HCT116 (cell line): ENCODE measurements around the gene SMYD3.

Experiments used
- CBX3 ChIP-seq: IDR thresholded peaks from 2 replicates; pipeline ENCODE4 v1.6.1; 2012; ENCODE audit warnings: low read depth
- CEBPB ChIP-seq: IDR thresholded peaks from 2 replicates; pipeline ENCODE4 v1.6.1; 2012; ENCODE audit warnings: low read depth
- EGR1 ChIP-seq: IDR thresholded peaks from 2 replicates; pipeline ENCODE4 v1.6.1; 2012; ENCODE audit warnings: low read depth
- EZH2phosphoT487 ChIP-seq: fragments of 200-600 bp; IDR thresholded peaks from 2 replicates; pipeline ENCODE4 v1.6.1; 2018; ENCODE audit warnings: antibody characterized with exemption, borderline replicate concordance
- JUND ChIP-seq: IDR thresholded peaks from 2 replicates; pipeline ENCODE4 v1.6.1; 2012
- POLR2A ChIP-seq: IDR thresholded peaks from 2 replicates; pipeline ENCODE4 v1.7.0; 2011; ENCODE audit warnings: borderline replicate concordance; ENCODE audit not compliant: insufficient read depth, insufficient read length; ENCODE audit errors: extremely low read depth
- POLR2AphosphoS5 ChIP-seq: IDR thresholded peaks from 2 replicates; pipeline ENCODE4 v1.6.1; 2011; ENCODE audit warnings: mild to moderate bottlenecking, low read depth, low read length, moderate library complexity
- RAD21 ChIP-seq: IDR thresholded peaks from 2 replicates; pipeline ENCODE4 v1.6.1; 2012; ENCODE audit warnings: low read depth, mild to moderate bottlenecking
- TCF7L2 ChIP-seq: IDR thresholded peaks from 2 replicates; pipeline ENCODE4 v1.7.0; 2011; ENCODE audit warnings: borderline replicate concordance, inconsistent platforms; ENCODE audit not compliant: insufficient read depth, insufficient read length; ENCODE audit errors: extremely low read depth
- TF ChIP-seq, protein P1 (sequence below), 3 experiments: fragments of 200-600 bp in 1 of 3; sonication (generic) in 1 of 3; IDR thresholded peaks in 2 of 3; conservative IDR thresholded peaks in 1 of 3; 2 replicates each; pipeline ENCODE4 v1.5.1; 2012 to 2017; ENCODE audit warnings: low read depth in 2 of 3, low read length in 2 of 3, antibody characterized with exemption in 1 of 3, borderline replicate concordance in 1 of 3, control low read depth in 1 of 3, mild to moderate bottlenecking in 1 of 3, mixed read lengths in 1 of 3, mixed run types in 1 of 3, moderate library complexity in 1 of 3; ENCODE audit not compliant: insufficient read depth in 1 of 3
- TF ChIP-seq, protein P2 (sequence below): IDR thresholded peaks from 2 replicates; pipeline ENCODE4 v1.6.1; 2012; ENCODE audit warnings: low read depth

DNA sequence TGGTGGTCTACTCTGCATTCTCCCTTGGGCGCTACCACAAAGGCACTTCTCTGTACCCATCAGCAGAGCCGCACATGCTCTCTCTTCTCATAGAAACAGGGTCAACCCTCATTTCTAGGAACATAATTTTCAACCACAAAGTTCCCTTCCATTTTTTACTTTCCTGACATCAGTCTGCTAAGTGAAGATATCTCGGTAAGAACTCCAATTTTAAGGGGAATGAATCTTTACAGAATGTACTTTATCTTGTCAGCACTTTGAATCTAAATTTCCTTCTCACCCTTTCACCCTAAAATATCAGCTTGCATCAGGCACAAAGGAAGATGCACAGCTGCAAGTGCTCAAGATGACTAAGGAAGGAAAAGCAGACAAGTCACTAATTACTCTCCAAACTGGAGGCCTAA, 545.9 kb downstream of the SMYD3 start:
- TF ChIP-seq, protein P1, sequence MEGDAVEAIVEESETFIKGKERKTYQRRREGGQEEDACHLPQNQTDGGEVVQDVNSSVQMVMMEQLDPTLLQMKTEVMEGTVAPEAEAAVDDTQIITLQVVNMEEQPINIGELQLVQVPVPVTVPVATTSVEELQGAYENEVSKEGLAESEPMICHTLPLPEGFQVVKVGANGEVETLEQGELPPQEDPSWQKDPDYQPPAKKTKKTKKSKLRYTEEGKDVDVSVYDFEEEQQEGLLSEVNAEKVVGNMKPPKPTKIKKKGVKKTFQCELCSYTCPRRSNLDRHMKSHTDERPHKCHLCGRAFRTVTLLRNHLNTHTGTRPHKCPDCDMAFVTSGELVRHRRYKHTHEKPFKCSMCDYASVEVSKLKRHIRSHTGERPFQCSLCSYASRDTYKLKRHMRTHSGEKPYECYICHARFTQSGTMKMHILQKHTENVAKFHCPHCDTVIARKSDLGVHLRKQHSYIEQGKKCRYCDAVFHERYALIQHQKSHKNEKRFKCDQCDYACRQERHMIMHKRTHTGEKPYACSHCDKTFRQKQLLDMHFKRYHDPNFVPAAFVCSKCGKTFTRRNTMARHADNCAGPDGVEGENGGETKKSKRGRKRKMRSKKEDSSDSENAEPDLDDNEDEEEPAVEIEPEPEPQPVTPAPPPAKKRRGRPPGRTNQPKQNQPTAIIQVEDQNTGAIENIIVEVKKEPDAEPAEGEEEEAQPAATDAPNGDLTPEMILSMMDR (IDR thresholded peaks at IDR 0.05 in 2 of 3, conservative IDR thresholded peaks at IDR 0.05 in 1 of 3; ENCODE audit: borderline replicate concordance in 1 of 3, insufficient read depth in 1 of 3, low read depth in 2 of 3, low read length in 2 of 3) = no peak
- TF ChIP-seq, protein P2, sequence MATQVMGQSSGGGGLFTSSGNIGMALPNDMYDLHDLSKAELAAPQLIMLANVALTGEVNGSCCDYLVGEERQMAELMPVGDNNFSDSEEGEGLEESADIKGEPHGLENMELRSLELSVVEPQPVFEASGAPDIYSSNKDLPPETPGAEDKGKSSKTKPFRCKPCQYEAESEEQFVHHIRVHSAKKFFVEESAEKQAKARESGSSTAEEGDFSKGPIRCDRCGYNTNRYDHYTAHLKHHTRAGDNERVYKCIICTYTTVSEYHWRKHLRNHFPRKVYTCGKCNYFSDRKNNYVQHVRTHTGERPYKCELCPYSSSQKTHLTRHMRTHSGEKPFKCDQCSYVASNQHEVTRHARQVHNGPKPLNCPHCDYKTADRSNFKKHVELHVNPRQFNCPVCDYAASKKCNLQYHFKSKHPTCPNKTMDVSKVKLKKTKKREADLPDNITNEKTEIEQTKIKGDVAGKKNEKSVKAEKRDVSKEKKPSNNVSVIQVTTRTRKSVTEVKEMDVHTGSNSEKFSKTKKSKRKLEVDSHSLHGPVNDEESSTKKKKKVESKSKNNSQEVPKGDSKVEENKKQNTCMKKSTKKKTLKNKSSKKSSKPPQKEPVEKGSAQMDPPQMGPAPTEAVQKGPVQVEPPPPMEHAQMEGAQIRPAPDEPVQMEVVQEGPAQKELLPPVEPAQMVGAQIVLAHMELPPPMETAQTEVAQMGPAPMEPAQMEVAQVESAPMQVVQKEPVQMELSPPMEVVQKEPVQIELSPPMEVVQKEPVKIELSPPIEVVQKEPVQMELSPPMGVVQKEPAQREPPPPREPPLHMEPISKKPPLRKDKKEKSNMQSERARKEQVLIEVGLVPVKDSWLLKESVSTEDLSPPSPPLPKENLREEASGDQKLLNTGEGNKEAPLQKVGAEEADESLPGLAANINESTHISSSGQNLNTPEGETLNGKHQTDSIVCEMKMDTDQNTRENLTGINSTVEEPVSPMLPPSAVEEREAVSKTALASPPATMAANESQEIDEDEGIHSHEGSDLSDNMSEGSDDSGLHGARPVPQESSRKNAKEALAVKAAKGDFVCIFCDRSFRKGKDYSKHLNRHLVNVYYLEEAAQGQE = no peak
- TF ChIP-seq TCF7L2 (no peak), EZH2phosphoT487 (no peak), EGR1 (no peak), CEBPB (no peak), JUND (no peak), POLR2AphosphoS5 (no peak), CBX3 (no peak), RAD21 (no peak), POLR2A (no peak)
